GM18873 (cell line): ENCODE results near the gene ANKRD16.
"Not testable (repeated sequence)": the region's sequence is repeated elsewhere in the genome, so short reads cannot be mapped to it uniquely, and the experiment has no call there.

Experiments
- ATAC-seq: cut with Tn5 transposase; IDR thresholded peaks from one replicate; pipeline ENCODE4 v1.9.1; 2021; ENCODE audit warnings: mild to moderate bottlenecking, moderate library complexity, moderate number of reproducible peaks; ENCODE audit not compliant: unreplicated experiment, low FRiP score

Gene ANKRD16

GRCh38 chr10:5889624-5890451 lies at the start of gene ANKRD16, which contains the start of gene FBH1:
ANKRD16 (minus strand) TSS chr10:5889893; CDS start chr10:5889354, 539 bp downstream.
FBH1 (plus strand) TSS chr10:5890243; CDS start chr10:5890346, 103 bp downstream.
- peak; percentile 87 for ATAC-seq

DNA sequence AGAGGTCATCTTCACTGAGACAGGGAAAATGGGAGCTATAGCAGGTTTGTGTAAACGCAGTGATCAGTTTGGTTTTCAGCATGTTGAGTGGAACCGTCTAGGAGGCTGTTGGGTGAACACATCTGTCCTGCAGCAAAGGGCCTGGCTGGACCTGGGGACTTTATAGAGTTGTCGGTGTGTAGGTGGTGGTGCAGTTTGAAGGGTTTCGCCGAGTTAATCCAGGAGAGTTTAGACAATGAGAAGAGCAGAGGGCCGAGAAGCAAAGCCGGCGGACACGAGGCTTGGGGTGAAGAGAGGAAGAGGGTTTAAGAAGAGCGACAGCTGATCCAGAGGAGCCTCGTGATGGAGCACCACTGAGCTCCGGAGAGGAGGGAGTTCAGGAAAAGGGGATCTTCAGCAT lies 48.6 kb upstream of the ANKRD16 start:
- no peak for ATAC-seq

DNA sequence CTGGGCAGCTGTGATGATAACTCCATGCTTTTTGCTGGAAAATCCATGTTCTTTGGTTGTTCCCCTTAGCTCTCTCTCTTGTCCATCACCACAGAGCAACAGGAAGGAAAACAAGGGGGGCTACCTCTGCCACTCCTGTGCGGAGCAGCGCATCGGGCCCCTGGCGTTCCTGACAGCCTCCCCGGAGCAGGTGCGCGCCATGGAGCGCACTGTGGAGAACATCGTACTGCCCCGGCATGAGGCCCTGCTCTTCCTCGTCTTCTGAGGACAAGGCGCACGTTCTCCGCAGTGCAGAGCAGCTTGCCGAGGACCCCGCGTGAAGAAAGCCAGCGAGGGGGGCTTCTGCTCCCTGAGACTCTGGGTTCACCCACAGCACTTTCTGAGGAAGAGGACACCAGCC lies 47.3 kb upstream of the ANKRD16 start:
- no peak for ATAC-seq

DNA sequence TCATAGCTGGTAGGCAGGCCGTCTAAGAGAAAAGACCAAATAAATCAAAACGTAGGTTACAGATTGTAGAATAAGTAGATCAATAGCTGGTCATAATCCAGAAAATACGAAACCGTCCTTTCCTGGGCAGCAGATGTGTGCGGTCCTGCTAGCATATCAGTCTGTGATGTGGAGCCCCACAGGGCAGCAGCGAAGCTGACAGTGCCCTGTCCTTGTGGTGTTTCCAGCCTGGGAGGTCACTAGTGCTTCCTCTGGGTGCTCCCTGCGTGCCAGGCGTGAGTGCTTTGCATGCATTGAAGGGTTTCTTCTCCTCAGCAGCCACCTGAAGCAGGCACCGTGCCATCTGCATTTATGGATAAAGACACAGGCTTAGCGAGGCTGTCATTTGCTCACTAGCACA lies 45.9 kb upstream of the ANKRD16 start:
- no peak for ATAC-seq

DNA sequence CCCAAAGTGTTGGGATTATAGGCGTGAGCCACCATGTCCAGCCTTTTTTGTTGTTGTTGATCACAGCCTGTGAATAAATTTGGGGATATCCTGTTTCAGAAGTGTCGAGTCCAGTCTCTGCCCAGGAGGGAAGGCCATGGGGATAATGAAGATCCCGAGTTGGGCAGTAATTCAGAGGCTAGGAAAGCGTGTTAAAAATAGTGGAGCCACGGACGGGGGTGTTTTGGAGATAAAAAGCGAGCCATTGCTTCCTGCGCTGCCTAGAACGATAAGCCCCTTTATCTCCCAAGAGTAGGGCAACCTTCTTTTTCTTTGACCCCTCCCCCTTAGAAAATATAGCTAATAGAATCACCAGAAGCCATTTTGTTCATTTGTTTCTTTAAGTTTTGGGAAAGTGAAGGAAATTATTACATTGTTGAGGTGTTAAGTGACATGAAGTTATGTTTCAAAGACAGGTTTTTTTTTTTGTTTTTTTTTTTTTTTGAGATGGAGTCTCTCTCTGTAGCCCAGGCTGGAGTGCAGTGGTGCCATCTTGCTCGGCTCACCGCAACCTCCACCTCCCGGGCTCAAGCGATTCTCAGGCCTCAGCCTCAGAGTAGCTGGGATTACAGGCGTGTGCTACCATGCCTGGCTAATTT lies 44.3 kb upstream of the ANKRD16 start:
- ATAC-seq, result no peak

DNA sequence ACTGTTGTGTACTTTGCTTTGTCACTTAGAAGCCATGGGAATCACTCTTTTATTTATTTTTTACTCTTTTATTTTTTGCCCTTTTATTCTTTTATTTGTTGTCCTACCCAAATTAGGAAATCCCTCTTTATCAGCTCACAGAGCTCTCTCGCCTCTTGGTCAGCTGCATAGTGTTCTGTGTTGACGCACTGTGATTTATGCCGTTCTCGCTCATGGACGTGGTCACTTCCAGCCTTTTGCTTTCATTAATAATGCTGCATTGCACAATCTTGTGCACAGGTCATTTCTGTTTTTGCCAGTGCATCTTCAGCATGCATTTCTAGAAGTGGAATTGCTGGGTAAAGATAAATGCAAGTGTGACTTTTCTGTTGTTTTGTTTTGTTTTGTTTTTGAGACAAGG lies 42.7 kb upstream of the ANKRD16 start:
- no peak for ATAC-seq

- no peak for ATAC-seq
Measured at GRCh38 chr10:5930272-5930671, 40.6 kb upstream of the ANKRD16 start.

DNA sequence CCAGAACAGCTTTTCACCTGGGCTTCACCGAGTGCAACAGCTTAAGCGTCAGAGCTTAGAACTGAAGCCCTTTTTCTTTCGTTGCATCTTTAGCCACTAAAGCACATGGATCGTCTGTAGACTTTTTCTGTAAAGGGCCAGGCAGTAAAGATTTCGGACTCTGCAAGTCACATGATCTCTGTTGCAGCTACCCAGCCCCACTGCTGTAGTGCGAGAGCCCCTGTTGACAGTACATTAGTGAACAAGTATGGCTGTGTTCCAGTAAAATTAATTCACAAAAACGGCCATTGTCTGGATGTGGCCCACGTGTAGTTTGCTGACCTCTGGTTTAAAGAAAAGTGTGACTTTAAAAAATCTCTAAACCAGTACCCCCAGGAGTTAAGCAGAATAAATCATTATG lies 39.7 kb upstream of the ANKRD16 start:
- no peak for ATAC-seq

DNA sequence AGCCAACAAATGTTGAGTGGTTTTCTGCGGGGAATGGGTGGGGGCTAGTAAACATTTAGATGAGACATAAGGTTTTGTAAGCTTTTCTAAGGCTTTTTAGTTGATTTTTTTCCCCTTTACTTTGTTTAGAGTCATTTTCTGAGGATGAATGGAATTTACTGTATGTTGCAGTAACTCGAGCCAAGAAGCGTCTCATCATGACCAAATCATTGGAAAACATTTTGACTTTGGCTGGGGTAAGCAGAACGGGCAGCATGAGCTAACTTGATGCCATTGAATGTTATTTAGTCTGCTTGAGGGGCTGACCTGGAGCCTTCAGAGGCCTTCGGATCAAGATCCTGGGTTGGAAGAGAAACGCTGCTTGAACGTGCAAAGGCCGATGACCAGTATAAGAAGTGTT lies 37.6 kb upstream of the ANKRD16 start:
- ATAC-seq, result no peak

GRCh38 chr10:5924889-5925288 lies 35.2 kb upstream of the ANKRD16 start:
- ATAC-seq, result no peak

DNA sequence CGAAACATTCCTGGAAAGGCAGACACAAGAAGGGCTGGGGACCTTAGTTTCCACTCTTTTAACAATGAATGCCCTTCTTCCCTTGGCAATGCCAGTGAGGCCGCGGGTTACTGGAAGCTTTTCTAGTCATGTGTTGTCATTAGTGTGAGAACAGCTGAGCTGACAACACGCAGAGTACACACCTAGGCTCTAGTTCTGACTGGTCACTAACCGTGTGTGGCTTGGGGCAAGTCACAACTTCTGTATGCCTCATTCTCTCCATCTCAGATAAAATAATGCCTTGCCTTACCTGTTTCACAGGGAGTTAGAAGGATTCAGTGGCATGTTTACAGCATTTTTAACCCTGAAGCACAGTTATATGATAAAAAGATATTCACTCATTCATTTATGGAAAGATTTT lies 32.1 kb upstream of the ANKRD16 start:
- no peak for ATAC-seq

DNA sequence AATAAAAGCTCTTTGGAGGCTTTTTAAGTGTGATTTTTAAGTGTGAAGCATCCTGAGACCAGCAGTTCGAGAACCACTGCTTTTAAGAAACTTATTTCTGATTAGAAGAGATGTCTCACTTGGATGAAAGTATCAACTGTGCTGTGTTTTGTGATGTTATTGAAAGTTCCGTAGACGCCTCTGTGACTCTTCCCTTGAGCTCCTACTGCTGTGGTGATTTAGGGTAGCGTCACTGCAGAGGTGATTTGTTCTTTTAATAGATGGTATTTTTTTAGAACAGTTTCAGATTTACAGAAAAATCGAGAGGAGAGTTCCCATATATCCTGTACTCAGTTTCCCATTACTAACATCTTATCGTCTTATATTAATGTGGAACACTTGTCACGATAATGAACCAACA lies 29.9 kb upstream of the ANKRD16 start:
- no peak for ATAC-seq

DNA sequence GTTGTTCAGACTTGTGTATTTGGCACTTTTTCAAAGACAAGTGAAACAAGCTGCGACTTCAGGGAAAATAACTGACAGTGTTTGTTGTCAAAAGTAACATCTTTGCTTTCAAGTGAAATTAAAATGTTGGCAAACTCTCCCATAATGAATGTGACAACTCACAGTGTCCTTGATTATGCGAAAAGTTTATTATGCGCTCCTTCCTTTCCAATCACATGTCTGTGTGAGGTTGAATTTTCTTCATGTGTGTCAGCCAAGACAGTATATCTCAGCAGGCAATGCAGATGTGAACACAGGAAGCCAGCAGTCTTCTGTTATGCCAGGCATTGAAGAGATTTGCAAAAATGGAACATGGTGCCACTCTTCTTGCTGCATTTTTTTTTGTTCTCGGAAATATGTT lies 29.1 kb upstream of the ANKRD16 start:
- no peak for ATAC-seq

DNA sequence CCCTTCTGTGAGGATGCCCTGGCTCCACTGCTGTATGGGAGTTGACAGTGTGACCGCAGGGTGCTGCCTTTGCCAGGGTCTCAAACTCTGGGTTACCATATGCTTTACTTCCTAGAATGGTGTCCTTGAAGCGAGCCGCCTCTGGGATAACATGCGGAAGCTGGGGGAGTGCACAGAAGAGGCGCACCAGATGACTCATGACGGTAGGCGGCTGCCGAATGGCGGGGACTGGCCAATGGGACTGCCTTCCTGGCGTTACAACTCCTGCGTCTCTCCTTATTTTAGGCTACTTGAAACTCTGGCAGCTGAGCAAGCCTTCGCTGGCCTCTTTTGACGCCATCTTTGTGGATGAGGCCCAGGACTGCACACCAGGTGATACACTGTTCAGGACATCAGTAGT lies 27.6 kb upstream of the ANKRD16 start:
- ATAC-seq, result no peak

- no peak for ATAC-seq
Measured at GRCh38 chr10:5915451-5915850, 25.8 kb upstream of the ANKRD16 start.

DNA sequence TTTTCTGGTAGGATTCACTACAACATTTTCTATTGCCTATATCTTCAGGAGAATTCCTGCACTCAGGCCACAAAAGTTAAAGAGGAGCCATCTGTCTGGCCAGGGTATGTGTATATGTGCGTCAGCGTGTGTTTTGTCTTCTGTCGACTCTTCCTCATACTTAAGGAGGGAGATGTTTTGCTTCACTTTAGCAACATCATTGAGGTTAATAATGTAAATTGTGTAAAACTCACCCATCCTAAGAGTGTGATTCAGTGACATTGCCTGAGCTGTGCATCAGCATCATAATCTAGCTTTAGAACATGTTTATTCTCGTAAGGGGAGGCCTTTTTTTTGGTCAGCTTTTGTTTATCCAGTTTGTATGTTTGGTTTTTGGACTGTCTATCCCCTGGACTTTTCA lies 24.0 kb upstream of the ANKRD16 start:
- no peak for ATAC-seq

DNA sequence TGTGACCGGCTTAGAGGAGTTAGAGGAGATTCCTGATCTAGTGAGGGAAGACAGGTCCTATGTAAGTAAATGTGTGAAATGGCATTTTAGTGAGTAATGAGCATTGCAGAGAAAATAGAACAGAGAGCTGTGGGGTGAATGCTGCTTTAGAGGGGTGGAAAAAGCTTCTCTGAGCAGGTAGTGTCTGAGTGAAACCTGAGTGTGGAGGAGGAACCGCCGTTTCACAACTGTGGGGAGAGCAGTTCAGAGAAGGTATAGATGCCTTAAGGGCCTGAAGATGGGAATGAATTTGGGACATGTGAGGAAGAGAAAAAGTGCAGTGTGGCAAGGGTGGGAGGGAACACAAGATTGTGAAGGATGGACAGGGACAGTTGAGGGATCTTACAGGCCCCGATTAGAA lies 22.0 kb upstream of the ANKRD16 start:
- no peak for ATAC-seq

- ATAC-seq, result no peak
Measured at GRCh38 chr10:5910323-5911100, 20.8 kb upstream of the ANKRD16 start.

DNA sequence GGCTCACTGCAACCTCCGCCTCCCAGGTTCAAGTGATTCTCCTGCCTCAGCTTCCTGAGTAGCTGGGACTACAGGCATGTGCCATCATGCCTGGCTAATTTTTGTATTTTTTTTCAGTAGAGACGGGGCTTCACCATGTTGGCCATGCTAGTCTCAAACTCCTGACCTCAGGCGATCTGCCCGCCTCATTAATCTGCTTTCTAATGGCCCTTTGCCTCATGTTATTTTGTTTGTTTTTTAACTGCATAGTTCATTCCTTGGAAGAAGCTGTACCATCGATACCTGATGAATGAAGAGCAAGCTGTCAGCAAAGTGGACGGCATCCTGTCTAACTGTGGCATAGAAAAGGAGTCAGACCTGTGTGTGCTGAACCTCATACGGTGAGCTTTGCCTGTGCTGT lies 19.0 kb upstream of the ANKRD16 start:
- not testable (repeated sequence) for ATAC-seq

DNA sequence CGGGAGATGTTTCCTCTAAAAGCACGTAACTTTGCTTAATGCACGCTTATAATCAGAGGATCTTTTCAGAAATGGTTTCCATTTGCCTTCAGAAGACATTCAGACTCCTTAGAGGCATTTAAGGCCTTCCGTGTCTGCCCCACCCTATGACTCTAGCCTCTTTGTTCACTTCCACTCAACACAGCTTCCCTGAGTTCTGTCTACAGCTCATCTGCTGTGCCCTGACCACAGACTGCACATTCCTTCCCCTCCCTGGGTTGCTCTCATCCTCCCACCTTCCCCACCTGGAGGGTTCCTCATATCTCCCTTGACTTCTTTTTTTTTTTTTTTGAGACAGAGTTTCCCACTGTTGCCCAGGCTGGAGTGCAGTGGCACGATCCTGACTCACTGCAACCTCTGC lies 17.0 kb upstream of the ANKRD16 start:
- ATAC-seq, result no peak

- no peak for ATAC-seq
Measured at GRCh38 chr10:5905854-5906507, 16.3 kb upstream of the ANKRD16 start.
